Stimulated activated effector memory CD8-positive, alpha-beta T cell treated with anti-CD3 and anti-CD28 coated beads, Interleukin-12 subunit alpha, Interleukin-12 subunit beta, amount 100 ng/mL, for 72 hours (primary cell): Measurements from ENCODE around the gene FKBP1A.
A peak's percentile ranks its signal among the peaks of the same experiment; 100 is the strongest.
"Not testable (repeated sequence)": the region's sequence is repeated elsewhere in the genome, so short reads cannot be mapped to it uniquely, and the experiment has no call there.

Experiments used
- ATAC-seq: fragments of 150-1000 bp; cut with Tn5 transposase; 2 replicates; pipeline ENCODE4 v1.10.0; 2021
- DNase-seq, 2 donors: peaks; one replicate each; pipeline ENCODE4 v3.0.0; 2021 to 2022; ENCODE audit warnings: low spot score in 2 of 2
- H3K27ac Mint-ChIP-seq: one replicate; pipeline ENCODE4 v1.8.0; 2022; ENCODE audit warnings: mild to moderate bottlenecking, mixed read lengths
- H3K36me3 Mint-ChIP-seq: one replicate; pipeline ENCODE4 v1.8.0; 2022; ENCODE audit warnings: mild to moderate bottlenecking, mixed read lengths
- H3K4me1 Mint-ChIP-seq: one replicate; pipeline ENCODE4 v1.8.0; 2022; ENCODE audit warnings: mixed read lengths
- H3K4me3 Mint-ChIP-seq: one replicate; pipeline ENCODE4 v1.8.0; 2022; ENCODE audit warnings: mild to moderate bottlenecking, mixed read lengths
- H3K9me3 Mint-ChIP-seq: one replicate; pipeline ENCODE4 v1.8.0; 2022; ENCODE audit warnings: mixed read lengths

Gene FKBP1A

GRCh38 chr20:1424336-1424735 lies 31.5 kb upstream of the FKBP1A start:
- Mint-ChIP-seq H3K27ac (no peak overlapping the region), H3K9me3 (no peaks in the 10 kb centered on the region), H3K36me3 (no peaks in the 10 kb centered on the region), H3K4me3 (no peak overlapping the region), H3K4me1 (no peaks in the 10 kb centered on the region)
- ATAC-seq, result no peak
- no peak for DNase-seq

GRCh38 chr20:1423625-1424106 lies 30.8 kb upstream of the FKBP1A start:
- Mint-ChIP-seq H3K4me3 (no peak overlapping the region), H3K9me3 (peaks cover 5% of the 10 kb centered on the region), H3K4me1 (no peaks in the 10 kb centered on the region), H3K27ac (no peak overlapping the region), H3K36me3 (no peaks in the 10 kb centered on the region)
- DNase-seq (no peak), ATAC-seq (no peak)

GRCh38 chr20:1423206-1423605 lies 30.4 kb upstream of the FKBP1A start:
- Mint-ChIP-seq H3K27ac (no peak overlapping the region), H3K4me3 (no peak overlapping the region), H3K4me1 (no peaks in the 10 kb centered on the region), H3K9me3 (peaks cover 5% of the 10 kb centered on the region), H3K36me3 (no peaks in the 10 kb centered on the region)
- ATAC-seq, result no peak
- no peak for DNase-seq

- Mint-ChIP-seq H3K36me3 (no peaks in the 10 kb centered on the region), H3K27ac (no peak overlapping the region)
- no peak for ATAC-seq
Observed at GRCh38 chr20:1422753-1423152, 29.9 kb upstream of the FKBP1A start.

GRCh38 chr20:1420066-1420465 lies 27.2 kb upstream of the FKBP1A start:
- DNase-seq (no peak), ATAC-seq (no peak)
- Mint-ChIP-seq H3K36me3 (no peaks in the 10 kb centered on the region), H3K9me3 (peaks cover 5% of the 10 kb centered on the region), H3K4me1 (peaks cover 12% of the 10 kb centered on the region), H3K27ac (no peak overlapping the region), H3K4me3 (no peak overlapping the region)

More at GRCh38 chr20:1422753-1423152, 29.9 kb upstream of the FKBP1A start:
- DNase-seq, result no peak
- H3K4me3 Mint-ChIP-seq, result no peak overlapping the region
- peaks cover 5% of the 10 kb centered on the region for H3K9me3 Mint-ChIP-seq
- H3K4me1 Mint-ChIP-seq, result no peaks in the 10 kb centered on the region

- ATAC-seq, result no peak
- Mint-ChIP-seq H3K4me3 (no peak overlapping the region), H3K9me3 (peaks cover 5% of the 10 kb centered on the region), H3K36me3 (no peaks in the 10 kb centered on the region), H3K4me1 (peaks cover 12% of the 10 kb centered on the region), H3K27ac (no peak overlapping the region)
- no peak for DNase-seq
Observed at GRCh38 chr20:1418350-1418749, 25.5 kb upstream of the FKBP1A start.

- H3K9me3 Mint-ChIP-seq, result peaks cover 5% of the 10 kb centered on the region
- no peak for ATAC-seq
Observed at GRCh38 chr20:1417790-1418189, 24.9 kb upstream of the FKBP1A start.

GRCh38 chr20:1417273-1417672 lies 24.4 kb upstream of the FKBP1A start:
- DNase-seq, result no peak
- Mint-ChIP-seq H3K4me3 (no peak overlapping the region), H3K9me3 (peaks cover 5% of the 10 kb centered on the region), H3K36me3 (no peaks in the 10 kb centered on the region), H3K4me1 (peaks cover 12% of the 10 kb centered on the region), H3K27ac (no peak overlapping the region)
- no peak for ATAC-seq

More at GRCh38 chr20:1417790-1418189, 24.9 kb upstream of the FKBP1A start:
- no peak overlapping the region for H3K4me3 Mint-ChIP-seq
- H3K4me1 Mint-ChIP-seq, result peaks cover 12% of the 10 kb centered on the region
- DNase-seq, result no peak
- no peak overlapping the region for H3K27ac Mint-ChIP-seq
- H3K36me3 Mint-ChIP-seq, result no peaks in the 10 kb centered on the region

GRCh38 chr20:1415667-1416468 lies 23.0 kb upstream of the FKBP1A start:
- no peak overlapping the region for H3K4me3 Mint-ChIP-seq
- no peaks in the 10 kb centered on the region for H3K36me3 Mint-ChIP-seq
- no peak overlapping the region for H3K27ac Mint-ChIP-seq
- peaks cover 12% of the 10 kb centered on the region for H3K4me1 Mint-ChIP-seq
- peaks cover 5% of the 10 kb centered on the region for H3K9me3 Mint-ChIP-seq
- DNase-seq (no peak), ATAC-seq (peak; percentile 87)

GRCh38 chr20:1414982-1415381 lies 22.1 kb upstream of the FKBP1A start:
- H3K36me3 Mint-ChIP-seq, result no peaks in the 10 kb centered on the region
- H3K4me1 Mint-ChIP-seq, result peaks cover 12% of the 10 kb centered on the region
- no peak overlapping the region for H3K27ac Mint-ChIP-seq
- DNase-seq, result no peak
- no peak overlapping the region for H3K4me3 Mint-ChIP-seq
- peaks cover 5% of the 10 kb centered on the region for H3K9me3 Mint-ChIP-seq
- no peak for ATAC-seq

- Mint-ChIP-seq H3K4me1 (peaks cover 9% of the 10 kb centered on the region), H3K36me3 (no peaks in the 10 kb centered on the region), H3K27ac (no peak overlapping the region), H3K9me3 (peaks cover 4% of the 10 kb centered on the region), H3K4me3 (no peak overlapping the region)
- ATAC-seq (no peak), DNase-seq (no peak)
Observed at GRCh38 chr20:1405801-1406200, 12.9 kb upstream of the FKBP1A start.

- no peak overlapping the region for H3K4me3 Mint-ChIP-seq
Observed at GRCh38 chr20:1403624-1404023, 10.8 kb upstream of the FKBP1A start.

GRCh38 chr20:1402149-1402548 lies 9.3 kb upstream of the FKBP1A start:
- DNase-seq (no peak), ATAC-seq (no peak)
- H3K27ac Mint-ChIP-seq, result no peak overlapping the region
- peaks cover 9% of the 10 kb centered on the region for H3K4me1 Mint-ChIP-seq
- H3K9me3 Mint-ChIP-seq, result peaks cover 4% of the 10 kb centered on the region
- no peaks in the 10 kb centered on the region for H3K36me3 Mint-ChIP-seq
- H3K4me3 Mint-ChIP-seq, result no peak overlapping the region

More at GRCh38 chr20:1403624-1404023, 10.8 kb upstream of the FKBP1A start:
- DNase-seq, result no peak
- H3K4me1 Mint-ChIP-seq, result peaks cover 9% of the 10 kb centered on the region
- no peak for ATAC-seq
- no peak overlapping the region for H3K27ac Mint-ChIP-seq
- H3K9me3 Mint-ChIP-seq, result peaks cover 4% of the 10 kb centered on the region
- H3K36me3 Mint-ChIP-seq, result no peaks in the 10 kb centered on the region

GRCh38 chr20:1401451-1401907 lies 8.6 kb upstream of the FKBP1A start:
- Mint-ChIP-seq H3K4me3 (no peak overlapping the region), H3K4me1 (peaks cover 9% of the 10 kb centered on the region), H3K27ac (no peak overlapping the region), H3K9me3 (peaks cover 4% of the 10 kb centered on the region), H3K36me3 (no peaks in the 10 kb centered on the region)
- ATAC-seq (no peak), DNase-seq (no peak)

- H3K36me3 Mint-ChIP-seq, DNase-seq, H3K27ac Mint-ChIP-seq, H3K4me1 Mint-ChIP-seq, ATAC-seq, H3K9me3 Mint-ChIP-seq, H3K4me3 Mint-ChIP-seq: not testable (repeated sequence)
Observed at GRCh38 chr20:1399678-1400366, 7.0 kb upstream of the FKBP1A start.

- H3K27ac Mint-ChIP-seq, H3K9me3 Mint-ChIP-seq, H3K36me3 Mint-ChIP-seq, ATAC-seq, H3K4me3 Mint-ChIP-seq, DNase-seq: not testable (repeated sequence)
- peaks cover 18% of the 10 kb centered on the region for H3K4me1 Mint-ChIP-seq
Observed at GRCh38 chr20:1398185-1398584, 5.3 kb upstream of the FKBP1A start.
